H9 (cell line): ENCODE measurements around the gene RRP9. TPM values are rescaled to one million over a fixed set of nuclear protein-coding genes. Genes with fewer than 3 reads are reported as not detected.

Experiments used
- DNase-seq: peaks from one replicate; pipeline ENCODE4 v3.0.0-alpha.2; 2017
- H2AFZ ChIP-seq: one replicate; pipeline ENCODE4 v1.6.1; 2013; ENCODE audit warnings: mild to moderate bottlenecking, low read length, control low read depth, moderate library complexity
- H2AK5ac ChIP-seq: 2 replicates; pipeline ENCODE4 v1.6.1; 2013; ENCODE audit warnings: low read length, control low read depth, mixed read lengths; ENCODE audit not compliant: insufficient read length
- H2BK120ac ChIP-seq: one replicate; pipeline ENCODE4 v1.6.1; 2013; ENCODE audit warnings: low read depth, mild to moderate bottlenecking, low read length, control low read depth, inconsistent platforms; ENCODE audit not compliant: poor library complexity, severe bottlenecking
- H2BK12ac ChIP-seq: 2 replicates; pipeline ENCODE4 v1.6.1; 2013; ENCODE audit warnings: low read length, control low read depth, mixed read lengths, low read depth; ENCODE audit not compliant: insufficient read length
- H2BK15ac ChIP-seq: 2 replicates; pipeline ENCODE4 v1.6.1; 2013; ENCODE audit warnings: low read depth, low read length, control low read depth
- H2BK20ac ChIP-seq: one replicate; pipeline ENCODE4 v1.6.1; 2013; ENCODE audit warnings: low read depth, mild to moderate bottlenecking, low read length, control low read depth, inconsistent platforms; ENCODE audit not compliant: poor library complexity, severe bottlenecking
- H2BK5ac ChIP-seq: 2 replicates; pipeline ENCODE4 v1.6.1; 2013; ENCODE audit warnings: low read length, control low read depth, mixed read lengths; ENCODE audit not compliant: insufficient read length
- H3K14ac ChIP-seq: 2 replicates; pipeline ENCODE4 v1.6.1; 2013; ENCODE audit warnings: low read length, control low read depth; ENCODE audit not compliant: insufficient read depth
- H3K18ac ChIP-seq: 2 replicates; pipeline ENCODE4 v1.6.1; 2013; ENCODE audit warnings: low read depth, mild to moderate bottlenecking, mixed read lengths, low read length, control low read depth; ENCODE audit not compliant: insufficient read length
- H3K23ac ChIP-seq: 2 replicates; pipeline ENCODE4 v1.6.1; 2013; ENCODE audit warnings: low read length, control low read depth, mixed read lengths, low read depth; ENCODE audit not compliant: insufficient read length
- H3K23me2 ChIP-seq: 2 replicates; pipeline ENCODE4 v1.6.1; 2013; ENCODE audit warnings: low read depth, mild to moderate bottlenecking, mixed read lengths, low read length, control low read depth; ENCODE audit not compliant: insufficient read length, poor library complexity, severe bottlenecking
- H3K27ac ChIP-seq: 2 replicates; pipeline ENCODE4 v1.5.1; 2013; ENCODE audit warnings: low read length, control low read depth, mixed read lengths, low read depth; ENCODE audit not compliant: insufficient read length
- H3K27me3 ChIP-seq: 2 replicates; pipeline ENCODE4 v1.6.1; 2013; ENCODE audit warnings: low read length, control low read depth, inconsistent platforms; ENCODE audit not compliant: insufficient read depth
- H3K4ac ChIP-seq: 2 replicates; pipeline ENCODE4 v1.6.1; 2013; ENCODE audit warnings: low read depth, mild to moderate bottlenecking, control low read depth, inconsistent platforms, low read length, moderate library complexity
- H3K4me1 ChIP-seq: 2 replicates; pipeline ENCODE4 v1.6.1; 2013; ENCODE audit warnings: low read length, control low read depth, inconsistent platforms; ENCODE audit not compliant: insufficient read depth
- H3K4me2 ChIP-seq: 2 replicates; pipeline ENCODE4 v1.6.1; 2013; ENCODE audit warnings: low read length, control low read depth, mixed read lengths; ENCODE audit not compliant: insufficient read length, insufficient read depth
- H3K56ac ChIP-seq: 2 replicates; pipeline ENCODE4 v1.6.1; 2013; ENCODE audit warnings: low read depth, mild to moderate bottlenecking, mixed read lengths, low read length, control low read depth; ENCODE audit not compliant: insufficient read length
- H3K79me1 ChIP-seq: 2 replicates; pipeline ENCODE4 v1.6.1; 2013; ENCODE audit warnings: low read depth, mild to moderate bottlenecking, moderate library complexity, low read length, control low read depth, inconsistent platforms; ENCODE audit not compliant: insufficient read depth, poor library complexity, severe bottlenecking
- H3K79me2 ChIP-seq: 2 replicates; pipeline ENCODE4 v1.6.1; 2013; ENCODE audit warnings: low read length, control low read depth, inconsistent platforms; ENCODE audit not compliant: insufficient read depth
- H3K9ac ChIP-seq: 2 replicates; pipeline ENCODE4 v1.6.1; 2013; ENCODE audit warnings: low read length, control low read depth, mixed read lengths; ENCODE audit not compliant: insufficient read length; ENCODE audit errors: extremely low read depth
- H3K9me3 ChIP-seq: one replicate; pipeline ENCODE4 v1.6.1; 2013; ENCODE audit warnings: low read depth, low read length, inconsistent platforms; ENCODE audit not compliant: control insufficient read depth
- H3T11ph ChIP-seq: one replicate; pipeline ENCODE4 v1.6.1; 2013; ENCODE audit warnings: mild to moderate bottlenecking, low read length, control low read depth, inconsistent platforms
- H4K20me1 ChIP-seq: one replicate; pipeline ENCODE4 v1.6.1; 2013; ENCODE audit not compliant: control insufficient read depth, insufficient read length, insufficient read depth
- H4K5ac ChIP-seq: 2 replicates; pipeline ENCODE4 v1.6.1; 2013; ENCODE audit warnings: low read depth, mild to moderate bottlenecking, mixed read lengths, low read length, control low read depth; ENCODE audit not compliant: insufficient read length
- H4K8ac ChIP-seq: replicated peaks from 2 replicates; pipeline ENCODE4 v1.6.1; 2013; ENCODE audit warnings: low read length, control low read depth, mixed read lengths, low read depth; ENCODE audit not compliant: insufficient read length
- H4K91ac ChIP-seq: 2 replicates; pipeline ENCODE4 v1.6.1; 2013; ENCODE audit warnings: low read depth, mild to moderate bottlenecking, moderate library complexity, mixed read lengths, low read length, control low read depth; ENCODE audit not compliant: insufficient read length
- H3K27ac Mint-ChIP-seq, 3 experiments: 2 replicates in 2 of 3; 3 replicates in 1 of 3; pipeline ENCODE4 v1.8.0; 2020 to 2021; ENCODE audit warnings: mixed read lengths in 3 of 3, mild to moderate bottlenecking in 1 of 3, moderate library complexity in 1 of 3
- H3K27me3 Mint-ChIP-seq: 2 replicates; pipeline ENCODE4 v1.8.0; 2021; ENCODE audit warnings: low read depth, mild to moderate bottlenecking, moderate library complexity, mixed read lengths
- H3K36me3 Mint-ChIP-seq, 3 experiments: 2 replicates in 2 of 3; 3 replicates in 1 of 3; pipeline ENCODE4 v1.8.0; 2020 to 2021; ENCODE audit warnings: low read depth in 3 of 3, mixed read lengths in 3 of 3; ENCODE audit not compliant: insufficient read depth in 1 of 3
- H3K4me1 Mint-ChIP-seq, 2 experiments: 2 replicates each; pipeline ENCODE4 v1.8.0; 2020; ENCODE audit warnings: mixed read lengths in 2 of 2
- H3K4me3 Mint-ChIP-seq, 2 experiments: 2 replicates in 1 of 2; 3 replicates in 1 of 2; pipeline ENCODE4 v1.8.0; 2020 to 2021; ENCODE audit warnings: mild to moderate bottlenecking in 2 of 2, mixed read lengths in 2 of 2, moderate library complexity in 1 of 2
- H3K9me3 Mint-ChIP-seq, 2 experiments: 2 replicates in 1 of 2; 3 replicates in 1 of 2; pipeline ENCODE4 v1.8.0; 2020; ENCODE audit warnings: mild to moderate bottlenecking in 2 of 2, mixed read lengths in 2 of 2, moderate library complexity in 1 of 2
- WGBS: extraction: QIAGEN DNeasy Blood & Tissue Kit; methylation state at CpG from one replicate; pipeline ENCODE4 v1.1.7; 2013; ENCODE audit warnings: missing lambda C conversion rate, low lambda C conversion rate, mixed read lengths; ENCODE audit not compliant: insufficient read length; ENCODE audit errors: extremely low coverage; 5-methylcytosine and 5-hydroxymethylcytosine counted together
- total RNA-seq: library from RNA; stranded (reverse); gene quantifications from 2 replicates; pipeline ENCODE4 v1.2.1, GENCODE V29; 2021
- TF ChIP-seq, protein P1 (sequence below): fragments of 200-600 bp; sonication (generic); conservative IDR thresholded peaks from 3 replicates; pipeline ENCODE4 v1.8.0; 2021; ENCODE audit warnings: antibody characterized with exemption, mild to moderate bottlenecking

Gene RRP9
- total RNA-seq, 1 experiment from 2014 or later = 64.0 TPM

DNA sequence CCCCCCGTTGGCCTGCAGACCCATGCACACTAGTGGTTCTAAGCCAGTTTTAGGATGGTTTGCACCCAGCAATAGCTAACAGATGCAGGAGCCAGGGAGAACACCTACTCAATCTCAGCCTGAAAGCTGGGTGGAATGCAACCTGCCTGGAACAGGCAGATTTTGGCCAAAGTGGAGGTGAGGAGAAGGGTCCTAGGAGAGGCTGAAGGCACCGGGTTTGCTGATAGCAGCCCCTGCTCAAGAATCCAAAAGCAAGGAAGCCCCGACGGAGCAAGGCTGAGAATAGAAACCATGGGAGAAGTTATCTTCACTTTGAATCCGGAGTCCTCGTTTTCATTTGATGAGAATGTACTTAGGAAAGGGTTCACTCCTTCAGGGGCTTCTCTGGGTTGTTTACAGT is 9.9 kb downstream of the RRP9 start:
- Histone ChIP-seq H3K4ac (no peak overlapping the region), H3K9me3 (no peaks in the 10 kb centered on the region), H2AFZ (no peak overlapping the region), H3K79me1 (no peaks in the 10 kb centered on the region), H4K91ac (no peak overlapping the region), H3K4me2 (no peak overlapping the region), H4K5ac (no peak overlapping the region), H3K79me2 (no peaks in the 10 kb centered on the region), H3K18ac (no peak overlapping the region), H3K23ac (no peak overlapping the region), H3K27me3 (no peaks in the 10 kb centered on the region), H3K56ac (no peak overlapping the region), H2BK12ac (no peak overlapping the region), H3K4me1 (no peaks in the 10 kb centered on the region), H2BK15ac (no peak overlapping the region), H3K23me2 (no peaks in the 10 kb centered on the region), H4K20me1 (no peaks in the 10 kb centered on the region), H3K14ac (no peak overlapping the region), H2BK20ac (no peak overlapping the region), H4K8ac (no peak overlapping the region), H3K9ac (no peak overlapping the region), H2BK120ac (no peak overlapping the region), H3K27ac (no peak overlapping the region), H2BK5ac (no peak overlapping the region), H3T11ph (no peak overlapping the region), H2AK5ac (no peak overlapping the region)
- no peaks in the 10 kb centered on the region for H3K9me3 Mint-ChIP-seq
- DNase-seq = no peak
- peak overlapping the region in 1 of 3 experiments; percentile 74; a peak in 1 of 7 replicates for H3K27ac Mint-ChIP-seq
- H3K4me1 Mint-ChIP-seq = no peaks in the 10 kb centered on the region
- TF ChIP-seq, protein P1, sequence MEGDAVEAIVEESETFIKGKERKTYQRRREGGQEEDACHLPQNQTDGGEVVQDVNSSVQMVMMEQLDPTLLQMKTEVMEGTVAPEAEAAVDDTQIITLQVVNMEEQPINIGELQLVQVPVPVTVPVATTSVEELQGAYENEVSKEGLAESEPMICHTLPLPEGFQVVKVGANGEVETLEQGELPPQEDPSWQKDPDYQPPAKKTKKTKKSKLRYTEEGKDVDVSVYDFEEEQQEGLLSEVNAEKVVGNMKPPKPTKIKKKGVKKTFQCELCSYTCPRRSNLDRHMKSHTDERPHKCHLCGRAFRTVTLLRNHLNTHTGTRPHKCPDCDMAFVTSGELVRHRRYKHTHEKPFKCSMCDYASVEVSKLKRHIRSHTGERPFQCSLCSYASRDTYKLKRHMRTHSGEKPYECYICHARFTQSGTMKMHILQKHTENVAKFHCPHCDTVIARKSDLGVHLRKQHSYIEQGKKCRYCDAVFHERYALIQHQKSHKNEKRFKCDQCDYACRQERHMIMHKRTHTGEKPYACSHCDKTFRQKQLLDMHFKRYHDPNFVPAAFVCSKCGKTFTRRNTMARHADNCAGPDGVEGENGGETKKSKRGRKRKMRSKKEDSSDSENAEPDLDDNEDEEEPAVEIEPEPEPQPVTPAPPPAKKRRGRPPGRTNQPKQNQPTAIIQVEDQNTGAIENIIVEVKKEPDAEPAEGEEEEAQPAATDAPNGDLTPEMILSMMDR = no peak
- H3K4me3 Mint-ChIP-seq = no peak overlapping the region
- no peaks in the 10 kb centered on the region; the same call in 1 of the 2 replicates for H3K27me3 Mint-ChIP-seq
- no CpG with 5 or more reads among the region's 6 CpGs for WGBS
- H3K36me3 Mint-ChIP-seq = peaks cover 35 to 57% (median 43%) of the 10 kb centered on the region in 3 experiments; a peak in 6 of 7 replicates
